Ramos (cell line): ENCODE measurements around the gene ZNF485.

Source experiments
- in situ Hi-C: fragments of 300-500 bp; cut with MboI; formaldehyde crosslinking; loops from one replicate; pipeline ENCODE4 v1.14.3; 2022; ENCODE audit warnings: low sequenced_read_pairs; ENCODE audit not compliant: unreplicated experiment

Gene ZNF485

DNA sequence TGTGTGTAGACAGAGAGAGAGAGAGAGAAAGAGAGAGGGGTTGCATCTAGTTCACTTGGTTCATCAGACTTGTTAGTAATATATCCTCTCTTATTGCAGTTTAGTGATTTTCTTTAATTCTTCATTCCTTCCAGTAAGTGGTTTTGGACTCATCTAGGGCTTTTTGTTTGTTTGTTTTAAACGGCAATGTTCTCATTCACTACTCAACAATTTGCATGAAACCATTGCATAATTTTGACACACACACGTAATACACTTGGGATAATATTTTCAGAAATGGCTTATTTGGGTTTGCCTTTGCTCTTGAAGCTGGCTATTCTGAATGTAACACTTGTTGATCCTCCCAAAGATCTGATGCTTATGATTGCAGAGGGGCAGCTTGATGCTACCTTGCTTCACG is 58.8 kb downstream of the ZNF485 start:
- in situ Hi-C loops, result loop anchor here (10.0 to 25.0 kb wide), 2 partner anchors 722 to 1200 kb away; partner anchors contain the start of gene CXCL12

DNA sequence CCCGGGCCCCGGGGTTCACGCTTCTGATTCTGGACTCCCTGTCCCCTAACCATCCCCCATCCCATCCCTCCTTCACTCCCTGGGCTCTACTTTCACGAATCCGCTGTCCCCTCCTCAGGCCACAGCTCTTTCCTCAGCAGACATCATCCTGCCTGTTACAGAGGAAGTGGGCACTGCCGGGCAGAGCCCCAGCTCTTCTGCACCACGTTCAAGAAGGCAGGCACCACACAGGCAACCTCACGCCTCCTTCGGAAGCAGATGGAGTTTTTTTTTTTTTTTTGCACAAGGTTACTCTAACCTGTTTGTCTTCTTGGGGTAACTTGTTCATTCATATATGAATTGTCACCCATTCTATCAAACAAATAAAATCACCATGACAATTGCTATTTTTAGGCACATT is 60.3 kb downstream of the ZNF485 start:
- in situ Hi-C loops, result loop anchor here (10.0 to 25.0 kb wide), 2 partner anchors 721 to 1198 kb away; partner anchors contain the start of gene CXCL12

DNA sequence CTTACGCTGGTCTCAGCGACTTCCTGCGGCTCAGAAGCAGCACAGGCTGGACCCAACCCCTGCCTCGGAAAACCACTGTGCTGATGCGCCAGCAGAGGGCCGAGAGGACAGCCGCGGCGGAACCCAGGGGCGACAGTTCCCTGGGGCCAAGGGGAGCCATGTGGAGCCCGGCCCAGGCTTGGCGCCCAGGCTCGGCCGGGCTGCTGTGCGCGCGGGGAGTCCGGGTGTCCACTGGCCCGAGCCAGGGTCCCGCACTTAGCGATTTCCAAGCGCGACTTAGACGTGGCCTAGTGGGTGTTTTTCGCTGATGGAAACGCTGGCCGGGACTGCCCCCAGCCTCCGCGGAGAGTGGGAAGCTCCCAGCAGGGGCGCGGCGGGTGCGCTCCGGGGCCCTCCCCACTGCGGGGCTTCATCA is 61.1 kb downstream of the ZNF485 start:
- in situ Hi-C loops, result loop anchor here (10.0 to 25.0 kb wide), 2 partner anchors 720 to 1197 kb away; partner anchors contain the start of gene CXCL12
